HG03558 (cell line): ENCODE data around the gene PRORP.
"Not testable (repeated sequence)": the region's sequence is repeated elsewhere in the genome, so short reads cannot be mapped to it uniquely, and the experiment has no call there.

Experiments used
- ATAC-seq: cut with Tn5 transposase; IDR thresholded peaks from one replicate; pipeline ENCODE4 v1.9.1; 2021; ENCODE audit warnings: moderate number of reproducible peaks; ENCODE audit not compliant: unreplicated experiment; ENCODE audit errors: extremely low read depth

Gene PRORP

GRCh38 chr14:35134329-35135123, 12.2 kb downstream of the PRORP start:
- ATAC-seq: no peak

DNA sequence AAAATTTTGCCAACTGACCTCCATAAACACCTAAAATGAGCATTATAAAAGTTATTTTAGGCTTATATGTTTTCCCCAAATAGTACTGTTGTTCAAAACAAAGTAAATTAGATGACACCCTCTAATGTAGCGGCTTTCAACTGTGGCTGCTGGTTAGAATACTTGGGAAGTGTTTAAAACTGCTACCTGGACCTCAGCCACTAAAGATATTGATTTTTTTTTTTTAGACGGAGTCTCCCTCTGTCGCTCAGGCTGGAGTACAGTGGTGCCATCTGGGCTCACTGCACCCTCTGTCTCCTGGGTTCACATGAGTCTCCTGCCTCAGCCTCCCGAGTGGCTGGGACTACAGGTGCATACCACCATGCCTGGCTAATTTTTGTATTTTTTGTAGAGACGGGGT, 16.2 kb downstream of the PRORP start:
- ATAC-seq: no peak

- no peak for ATAC-seq
Measured at GRCh38 chr14:35140718-35141581, 18.6 kb downstream of the PRORP start.

DNA sequence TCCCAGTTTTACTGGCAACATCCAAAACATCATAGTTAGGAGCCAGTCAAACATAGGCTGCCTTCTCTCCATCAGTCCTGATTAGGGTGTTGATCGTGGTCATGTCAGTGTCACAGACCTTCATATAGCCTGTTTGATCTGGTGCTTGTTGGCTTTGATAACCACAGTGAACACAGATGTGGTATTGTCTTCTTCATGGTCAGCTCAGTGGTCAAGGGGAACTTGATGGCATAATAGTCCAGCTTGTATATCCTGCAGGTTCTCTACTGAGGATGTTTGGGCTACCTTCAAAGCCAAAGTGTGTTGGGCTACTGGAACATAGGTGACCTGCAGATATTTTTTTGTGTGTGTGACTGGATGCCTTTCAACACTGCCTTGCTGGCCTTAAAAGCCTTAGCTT, 21.7 kb downstream of the PRORP start:
- ATAC-seq: no peak

GRCh38 chr14:35146711-35147149, 24.4 kb downstream of the PRORP start:
- no peak for ATAC-seq

DNA sequence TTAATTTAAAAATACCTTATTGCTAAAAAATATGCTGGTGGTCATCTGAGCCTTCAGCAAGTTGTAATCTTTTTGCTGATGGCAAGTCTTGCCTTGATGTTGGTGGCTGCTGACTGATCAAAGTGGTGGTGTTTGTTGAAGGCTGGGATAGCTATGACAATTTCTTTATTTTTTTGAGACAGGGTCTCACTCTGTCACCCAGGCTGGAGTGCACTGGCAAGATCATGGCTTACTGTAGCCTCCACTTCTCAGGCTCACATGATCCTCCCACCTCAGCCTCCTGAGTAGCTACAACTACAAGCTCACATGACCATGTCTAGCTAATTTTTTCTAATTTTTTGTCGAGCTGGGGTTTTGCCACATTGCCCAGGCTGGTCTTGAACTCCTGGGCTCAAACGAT, 24.8 kb downstream of the PRORP start:
- ATAC-seq: no peak

- no peak for ATAC-seq
Measured at GRCh38 chr14:35147711-35148110, 25.4 kb downstream of the PRORP start.

DNA sequence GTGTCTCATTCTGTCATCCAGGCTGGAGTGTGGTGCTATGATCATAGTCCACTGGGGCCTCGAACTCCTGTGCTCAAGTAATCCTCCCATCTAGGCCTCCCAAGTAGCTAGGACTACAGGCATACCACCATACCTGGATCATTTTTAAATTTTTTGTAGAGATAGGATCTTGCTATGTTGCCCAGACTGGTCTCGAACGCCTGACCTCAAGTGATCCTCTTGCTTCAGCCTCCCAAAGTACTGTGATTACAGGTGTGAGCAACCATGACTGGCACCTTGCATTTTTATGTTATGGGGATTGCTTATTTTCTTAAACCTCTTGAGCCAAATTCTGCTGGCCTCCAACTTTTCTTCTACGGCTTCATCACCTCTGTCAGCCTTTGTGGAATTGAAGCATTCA, 26.9 kb downstream of the PRORP start:
- no peak for ATAC-seq

- ATAC-seq: not testable (repeated sequence)
Measured at GRCh38 chr14:35152531-35152930, 30.2 kb downstream of the PRORP start.

- no peak for ATAC-seq
Measured at GRCh38 chr14:35154016-35154415, 31.7 kb downstream of the PRORP start.

- ATAC-seq: no peak
Measured at GRCh38 chr14:35155962-35156361, 33.6 kb downstream of the PRORP start.

DNA sequence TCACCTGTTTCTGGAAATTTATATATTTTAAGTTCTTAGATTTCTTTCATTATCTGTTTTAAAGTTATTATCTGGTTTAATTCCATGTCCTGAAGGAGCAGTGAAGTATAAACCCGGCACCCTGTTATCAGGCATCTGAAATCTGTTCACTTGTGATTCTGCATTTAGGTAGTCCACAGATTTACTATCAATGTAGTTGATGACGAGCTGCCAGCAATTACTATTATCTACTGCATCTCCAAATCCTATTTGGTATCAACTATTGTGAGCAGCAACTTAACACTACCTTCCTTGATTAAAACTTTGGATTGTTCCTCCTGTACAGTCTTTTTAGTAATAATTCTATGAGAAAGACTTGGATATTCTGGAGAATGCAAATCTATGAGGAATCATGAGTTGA, 36.1 kb downstream of the PRORP start:
- ATAC-seq: no peak

- no peak for ATAC-seq
Measured at GRCh38 chr14:35158951-35159653, 36.8 kb downstream of the PRORP start.

- no peak for ATAC-seq
Measured at GRCh38 chr14:35159742-35160409, 37.5 kb downstream of the PRORP start.

DNA sequence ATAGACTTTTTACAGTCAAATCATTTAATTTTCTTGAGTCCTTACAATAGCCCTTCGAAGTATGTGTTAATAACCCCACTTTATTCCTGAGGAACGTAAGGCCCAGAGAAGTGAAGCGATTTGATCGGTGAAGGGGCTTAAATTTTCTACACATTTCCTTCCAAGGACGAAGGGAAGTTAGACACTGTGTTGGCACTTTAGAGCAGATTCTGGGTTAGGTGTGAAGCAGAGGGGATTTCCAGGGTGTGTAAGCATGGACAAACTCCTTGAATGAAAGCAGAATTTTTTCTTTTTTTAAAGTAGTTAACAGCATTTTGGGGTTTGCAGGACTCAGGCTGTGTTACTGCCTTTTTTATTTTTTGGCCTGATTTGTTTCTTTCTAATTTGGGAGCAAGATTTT, 38.9 kb downstream of the PRORP start:
- ATAC-seq: no peak

- no peak for ATAC-seq
Measured at GRCh38 chr14:35163384-35163783, 41.0 kb downstream of the PRORP start.

DNA sequence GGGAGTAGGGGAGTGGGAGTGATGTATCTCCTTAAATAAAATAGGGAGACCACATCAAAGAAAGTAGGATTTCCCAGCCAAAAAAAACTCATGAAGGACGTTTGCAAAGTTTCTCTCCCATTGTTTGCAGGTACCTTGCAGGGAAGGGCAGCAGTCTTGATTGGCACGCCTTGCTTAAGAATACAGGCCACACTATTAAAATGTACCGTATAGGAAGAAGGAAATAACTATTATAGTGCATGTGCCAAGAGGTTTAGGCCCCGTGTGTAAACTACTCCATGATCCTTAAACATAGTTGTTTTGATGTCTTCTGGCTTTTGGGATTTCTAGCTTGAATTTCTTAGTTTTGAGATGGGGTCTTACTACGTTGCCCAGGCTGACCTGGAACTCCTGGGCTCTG, 42.5 kb downstream of the PRORP start:
- no peak for ATAC-seq

- no peak for ATAC-seq
Measured at GRCh38 chr14:35167496-35167895, 45.1 kb downstream of the PRORP start.
